NCI-H2171 (cell line): Measurements from ENCODE around the gene EFTUD2.
"Not testable (repeated sequence)": the region's sequence is repeated elsewhere in the genome, so short reads cannot be mapped to it uniquely, and the experiment has no call there.

Source experiments
- DNase-seq: peaks from one replicate; lab custom pipeline; 2025; lab: John Stamatoyannopoulos, UW

EFTUD2 gene

DNA sequence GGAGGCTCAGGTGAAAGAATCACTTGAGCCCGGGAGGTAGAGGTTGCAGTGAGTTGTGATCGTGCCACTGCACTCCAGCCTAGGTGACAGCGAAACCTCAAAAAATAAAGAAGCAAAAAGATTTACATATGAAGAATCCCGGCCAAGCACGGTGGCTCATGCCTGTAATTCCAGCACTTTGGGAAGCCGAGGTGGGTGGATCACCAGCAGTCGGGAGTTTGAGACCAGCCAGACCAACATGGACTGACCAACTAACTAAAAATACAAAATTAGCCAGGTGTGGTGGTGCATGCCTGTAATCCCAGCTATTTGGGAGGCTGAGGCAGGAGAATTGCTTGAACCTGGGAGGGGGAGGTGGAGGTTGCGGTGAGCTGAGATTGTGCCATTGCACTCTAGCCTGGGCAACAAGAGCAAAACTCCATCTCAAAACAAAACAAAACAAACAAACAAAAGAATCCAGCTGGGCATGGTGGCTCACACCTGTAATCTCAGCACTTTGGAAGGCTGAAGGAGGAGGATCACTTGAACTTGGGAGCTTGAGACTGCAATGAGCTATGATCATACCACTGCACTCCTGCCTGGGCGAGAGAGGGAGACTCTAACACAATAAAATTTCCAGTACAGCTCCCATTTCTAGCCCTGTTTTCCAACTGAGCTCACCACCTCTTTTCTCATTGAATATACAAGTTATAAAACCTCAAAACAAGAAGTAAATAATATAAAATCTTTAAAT, 90.4 kb downstream of the EFTUD2 start:
- DNase-seq, result not testable (repeated sequence)

DNA sequence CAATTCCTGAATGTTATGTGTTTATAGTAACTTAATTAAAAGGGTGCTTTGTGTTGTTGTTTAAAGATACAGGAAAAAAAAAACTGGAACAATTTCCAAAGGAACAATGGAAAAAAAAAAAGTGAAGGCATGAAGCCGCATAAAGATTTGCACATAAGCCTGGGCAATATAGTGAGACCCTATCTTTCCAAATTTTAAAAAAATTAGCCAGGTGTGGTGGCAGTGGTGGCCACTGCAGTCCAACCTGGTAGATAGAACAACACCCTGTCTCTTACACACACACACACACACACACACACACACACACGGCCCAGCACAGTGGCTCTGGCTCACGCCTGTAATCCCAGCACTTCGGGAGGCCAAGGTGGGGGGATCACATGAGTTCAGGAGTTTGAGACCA, 91.1 kb downstream of the EFTUD2 start:
- DNase-seq, result no peak

DNA sequence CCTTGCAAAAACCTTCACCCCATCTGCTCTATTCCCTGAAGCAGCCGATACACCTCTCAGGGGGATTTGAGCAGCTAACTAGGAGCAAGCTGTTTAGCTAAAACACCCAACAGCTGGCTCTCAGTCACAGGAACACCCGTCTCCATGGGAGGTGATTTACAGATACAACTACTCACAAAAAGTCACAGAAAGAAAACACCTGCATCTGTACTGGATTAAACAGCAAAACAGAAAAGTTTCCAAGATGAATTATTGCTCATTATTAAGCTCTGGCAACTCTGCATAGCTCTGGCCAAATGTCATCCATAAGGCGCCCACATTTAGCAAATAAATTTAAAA, 91.5 kb downstream of the EFTUD2 start:
- DNase-seq, result peak; percentile 95

DNA sequence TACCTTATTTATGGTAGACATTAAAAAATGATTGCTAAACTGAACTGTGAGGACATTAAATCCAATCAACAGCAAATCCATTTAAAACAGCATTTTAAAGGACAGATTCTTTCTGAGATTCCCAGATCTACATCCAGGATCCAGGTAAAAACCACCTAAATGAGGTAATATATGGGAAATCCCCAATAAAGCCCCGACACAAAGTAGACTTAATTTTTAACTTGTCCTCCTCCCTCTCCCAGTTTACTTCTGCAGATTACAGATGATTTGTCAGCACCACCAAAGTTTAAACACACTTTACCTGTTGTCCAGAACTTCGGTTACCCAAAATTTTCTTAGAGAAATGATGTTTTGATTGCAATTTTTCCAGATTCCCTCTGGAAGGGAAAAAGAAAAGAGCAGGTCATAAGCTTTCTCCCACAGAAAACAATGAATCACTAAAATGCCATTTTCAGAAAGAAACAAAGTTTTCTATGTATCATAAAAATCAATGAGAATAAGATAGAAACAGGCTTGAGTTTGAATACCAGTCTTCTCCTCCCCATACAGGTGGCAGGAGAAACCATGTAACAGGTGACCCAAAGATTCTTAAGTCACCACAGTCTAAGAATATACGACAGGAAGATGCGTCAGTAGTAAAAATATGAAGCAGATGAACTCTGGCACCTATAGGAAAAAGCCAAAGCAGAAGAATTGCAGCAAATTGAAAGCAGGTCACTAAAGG, 92.0 kb downstream of the EFTUD2 start:
- DNase-seq, result no peak

DNA sequence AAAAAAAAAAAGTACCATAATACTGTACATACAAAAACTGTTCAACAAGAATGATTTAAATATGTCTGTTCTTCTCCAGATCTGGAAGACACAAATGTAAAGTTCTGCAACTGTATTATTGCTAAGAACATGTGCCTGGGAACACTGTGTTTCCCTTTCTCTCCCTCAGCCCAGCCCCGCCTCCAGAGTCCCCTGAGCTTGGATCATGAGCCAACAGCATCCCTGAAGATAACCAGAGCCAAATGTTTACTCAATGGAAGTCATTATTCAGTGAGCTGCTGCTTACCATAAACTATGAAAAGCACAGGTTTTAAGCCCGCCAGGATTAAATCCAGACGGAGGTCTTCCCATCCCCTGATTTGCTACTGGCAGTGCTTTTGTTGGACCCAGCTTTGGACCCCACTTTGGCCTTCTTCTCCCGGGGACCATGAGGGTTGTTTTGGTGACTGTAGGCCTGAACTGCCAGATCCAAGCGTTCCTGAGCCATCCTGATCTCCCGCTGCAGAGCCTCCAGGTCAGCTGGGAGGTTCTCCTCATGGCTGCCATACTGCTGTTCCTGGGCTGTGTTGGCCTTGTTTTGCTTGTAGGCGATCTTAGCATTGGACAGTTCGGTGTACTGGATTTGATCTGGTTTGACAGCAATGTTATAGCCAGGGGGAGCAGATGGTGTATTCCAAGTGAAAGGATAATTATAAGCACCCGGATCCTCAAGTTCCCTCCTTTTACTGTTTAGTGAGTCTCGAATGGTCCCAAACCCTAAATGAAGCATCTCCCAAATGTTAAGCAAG, 94.7 kb downstream of the EFTUD2 start:
- no peak for DNase-seq

DNA sequence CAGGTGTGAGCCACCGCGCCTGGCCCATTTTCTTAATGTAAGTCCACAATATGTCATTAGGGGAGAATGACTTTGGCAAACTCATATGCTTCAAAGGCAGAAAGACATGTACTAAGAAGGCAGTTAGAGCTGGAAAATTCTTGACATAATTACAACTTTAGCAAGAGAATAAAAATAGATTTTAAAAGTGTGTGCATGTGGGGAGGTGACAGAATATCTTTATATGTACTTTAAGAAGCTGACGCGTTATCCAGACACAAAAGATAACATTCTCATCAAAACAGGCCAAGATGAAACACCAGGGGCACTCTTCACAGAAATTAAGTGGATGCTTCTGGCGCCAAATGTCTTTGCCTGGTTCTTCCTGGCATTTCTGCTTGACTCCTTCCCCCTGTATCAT, 97.4 kb downstream of the EFTUD2 start:
- DNase-seq, result no peak
